T-helper 1 cell treated with Interleukin-12 subunit alpha and Interleukin-12 subunit beta and Interleukin-4 antibody, amounts not matched to agents 30 μg/mL and 1 μg/mL, for 36 hours (primary cell): ENCODE results near the gene ANKMY2.

Experiments used
- H3K27ac Mint-ChIP-seq: one replicate; pipeline ENCODE4 v1.8.0; 2021; ENCODE audit warnings: mild to moderate bottlenecking, mixed read lengths
- H3K27me3 Mint-ChIP-seq: one replicate; pipeline ENCODE4 v1.8.0; 2021; ENCODE audit warnings: low read depth, mixed read lengths
- H3K36me3 Mint-ChIP-seq: one replicate; pipeline ENCODE4 v1.8.0; 2021; ENCODE audit warnings: low read depth, mixed read lengths
- H3K4me1 Mint-ChIP-seq: one replicate; pipeline ENCODE4 v1.8.0; 2021; ENCODE audit warnings: low read depth, mixed read lengths
- H3K4me3 Mint-ChIP-seq: one replicate; pipeline ENCODE4 v1.8.0; 2021; ENCODE audit warnings: mild to moderate bottlenecking, moderate library complexity, mixed read lengths
- H3K9me3 Mint-ChIP-seq: one replicate; pipeline ENCODE4 v1.8.0; 2021; ENCODE audit warnings: mixed read lengths

Gene ANKMY2

DNA sequence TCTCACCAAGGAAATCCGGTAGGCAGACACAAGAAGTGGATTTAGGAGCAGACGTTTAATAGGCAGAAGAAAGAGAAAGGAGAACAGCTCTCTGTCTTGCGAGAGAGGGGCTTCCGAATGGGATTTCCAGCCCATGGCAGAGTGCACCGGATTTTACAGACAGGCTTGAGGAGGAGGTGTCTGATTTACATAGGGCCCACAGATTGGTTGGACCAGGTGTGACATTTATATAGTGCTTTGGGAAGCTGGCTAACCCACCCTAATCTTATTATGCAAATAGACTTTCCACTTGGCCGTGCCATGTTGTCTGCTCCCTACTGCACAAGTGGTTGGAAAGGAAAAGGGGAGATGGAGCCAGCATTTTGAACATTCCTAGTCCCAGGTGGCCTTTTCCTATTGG, 57.8 kb downstream of the ANKMY2 start:
- Mint-ChIP-seq H3K4me1 (no peaks in the 10 kb centered on the region), H3K9me3 (no peaks in the 10 kb centered on the region), H3K27me3 (no peaks in the 10 kb centered on the region), H3K4me3 (no peak overlapping the region), H3K36me3 (no peaks in the 10 kb centered on the region), H3K27ac (no peak overlapping the region)

DNA sequence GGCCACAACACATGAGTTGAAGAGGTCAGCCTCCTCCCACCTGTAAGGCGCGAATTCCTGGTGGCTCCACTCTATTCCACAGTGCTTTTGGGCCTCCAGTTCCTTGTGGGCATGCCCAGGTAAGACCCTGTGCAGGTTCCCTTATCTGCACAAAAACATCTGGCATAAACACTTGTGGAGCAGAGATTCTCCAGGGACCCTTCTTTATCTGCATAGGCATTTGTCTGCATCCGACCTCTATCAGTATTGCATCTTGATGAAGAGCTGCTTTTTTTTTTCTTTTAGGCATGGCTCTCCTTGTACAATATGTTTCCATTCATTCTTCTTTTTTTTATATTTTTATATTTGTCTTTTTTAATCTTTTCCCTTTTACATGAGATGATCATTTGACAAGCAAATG, 58.4 kb downstream of the ANKMY2 start:
- Mint-ChIP-seq H3K27me3 (no peaks in the 10 kb centered on the region), H3K27ac (no peak overlapping the region), H3K9me3 (no peaks in the 10 kb centered on the region)

GRCh38 chr7:16586081-16586874, 59.3 kb downstream of the ANKMY2 start:
- no peaks in the 10 kb centered on the region for H3K9me3 Mint-ChIP-seq
- H3K27ac Mint-ChIP-seq, result no peak overlapping the region
- H3K4me3 Mint-ChIP-seq, result no peak overlapping the region
- no peaks in the 10 kb centered on the region for H3K4me1 Mint-ChIP-seq
- peaks cover 6% of the 10 kb centered on the region for H3K27me3 Mint-ChIP-seq
- H3K36me3 Mint-ChIP-seq, result no peaks in the 10 kb centered on the region

More for the DNA sequence above, 58.4 kb downstream of the ANKMY2 start:
- Mint-ChIP-seq H3K4me3 (no peak overlapping the region), H3K36me3 (no peaks in the 10 kb centered on the region), H3K4me1 (no peaks in the 10 kb centered on the region)

- H3K27ac Mint-ChIP-seq, result no peak overlapping the region
- no peaks in the 10 kb centered on the region for H3K9me3 Mint-ChIP-seq
- H3K4me1 Mint-ChIP-seq, result no peaks in the 10 kb centered on the region
- H3K27me3 Mint-ChIP-seq, result peaks cover 7% of the 10 kb centered on the region
- no peaks in the 10 kb centered on the region for H3K36me3 Mint-ChIP-seq
- H3K4me3 Mint-ChIP-seq, result no peak overlapping the region
These were observed 60.0 kb downstream of the ANKMY2 start for GRCh38 chr7:16585540-16585939.

DNA sequence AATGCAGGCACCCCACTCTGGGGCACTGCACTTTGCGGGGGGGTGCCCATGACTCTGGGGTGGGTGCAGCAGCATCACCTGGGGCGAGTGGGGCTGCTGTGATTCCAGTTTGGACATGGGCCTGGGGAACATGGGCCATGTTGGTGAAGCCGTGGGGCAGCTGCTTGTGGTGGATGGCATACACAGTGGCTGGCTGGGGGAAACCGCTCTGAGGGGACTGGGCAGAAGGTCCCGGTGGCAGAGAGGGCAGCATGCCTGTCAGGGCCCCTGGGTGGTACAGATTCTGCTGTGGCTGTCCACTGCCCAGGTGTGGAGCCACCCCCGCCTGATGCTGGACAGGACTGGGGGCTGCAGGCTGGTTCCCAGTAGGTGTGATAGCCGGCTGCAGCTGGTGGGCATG, 61.7 kb downstream of the ANKMY2 start:
- no peak overlapping the region for H3K4me3 Mint-ChIP-seq
- peaks cover 7% of the 10 kb centered on the region for H3K27me3 Mint-ChIP-seq
- no peak overlapping the region for H3K27ac Mint-ChIP-seq

GRCh38 chr7:16581286-16581685, 64.3 kb downstream of the ANKMY2 start:
- H3K36me3 Mint-ChIP-seq, result no peaks in the 10 kb centered on the region
- H3K4me1 Mint-ChIP-seq, result no peaks in the 10 kb centered on the region
- H3K9me3 Mint-ChIP-seq, result no peaks in the 10 kb centered on the region
- no peak overlapping the region for H3K27ac Mint-ChIP-seq
- no peak overlapping the region for H3K4me3 Mint-ChIP-seq
- peaks cover 7% of the 10 kb centered on the region for H3K27me3 Mint-ChIP-seq

More for the DNA sequence above, 61.7 kb downstream of the ANKMY2 start:
- H3K9me3 Mint-ChIP-seq, result no peaks in the 10 kb centered on the region
- H3K36me3 Mint-ChIP-seq, result no peaks in the 10 kb centered on the region
- no peaks in the 10 kb centered on the region for H3K4me1 Mint-ChIP-seq

DNA sequence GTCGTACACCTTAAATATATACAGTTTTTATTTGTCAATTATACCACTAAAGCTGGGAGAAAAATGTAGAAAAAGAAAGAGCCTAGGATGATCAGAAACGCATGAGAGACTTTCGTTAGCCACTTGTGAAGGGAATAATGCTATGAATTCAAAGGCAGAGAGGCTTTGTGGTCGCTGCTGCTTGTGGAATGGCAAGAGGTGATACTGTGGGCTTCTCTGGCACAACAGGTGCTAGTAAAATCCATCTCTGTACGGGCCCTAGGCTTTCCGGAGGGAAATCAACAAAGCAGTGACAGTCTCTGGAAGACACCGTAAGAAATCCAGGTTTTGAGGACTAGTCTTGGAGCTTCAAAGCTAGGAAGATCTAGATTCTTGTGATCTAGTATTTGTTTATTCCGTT, 66.3 kb downstream of the ANKMY2 start:
- no peaks in the 10 kb centered on the region for H3K36me3 Mint-ChIP-seq
- no peak overlapping the region for H3K4me3 Mint-ChIP-seq
- no peaks in the 10 kb centered on the region for H3K4me1 Mint-ChIP-seq
- H3K9me3 Mint-ChIP-seq, result no peaks in the 10 kb centered on the region
- no peak overlapping the region for H3K27ac Mint-ChIP-seq
- peaks cover 7% of the 10 kb centered on the region for H3K27me3 Mint-ChIP-seq

DNA sequence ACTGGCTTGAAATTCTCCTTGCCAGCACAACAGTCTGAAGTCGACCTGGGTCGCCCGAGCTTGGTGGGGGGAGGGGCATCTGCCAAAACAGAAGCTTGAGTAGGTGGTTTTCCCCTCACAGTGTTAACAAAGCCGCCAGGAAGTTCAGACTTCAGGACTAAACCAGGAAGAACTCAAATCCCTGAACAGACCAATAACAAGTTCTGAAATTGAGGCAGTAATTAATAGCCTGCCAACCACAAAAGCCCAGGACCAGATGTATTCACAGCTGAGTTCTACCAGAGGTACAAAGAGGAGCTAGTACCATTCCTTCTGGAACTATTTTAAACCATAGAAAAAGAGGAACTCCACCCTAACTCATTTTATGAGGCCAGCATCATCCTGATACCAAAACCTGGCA, 73.6 kb downstream of the ANKMY2 start:
- Mint-ChIP-seq H3K36me3 (no peaks in the 10 kb centered on the region), H3K4me3 (no peak overlapping the region), H3K9me3 (no peaks in the 10 kb centered on the region), H3K27me3 (peaks cover 4% of the 10 kb centered on the region), H3K4me1 (no peaks in the 10 kb centered on the region), H3K27ac (no peak overlapping the region)

DNA sequence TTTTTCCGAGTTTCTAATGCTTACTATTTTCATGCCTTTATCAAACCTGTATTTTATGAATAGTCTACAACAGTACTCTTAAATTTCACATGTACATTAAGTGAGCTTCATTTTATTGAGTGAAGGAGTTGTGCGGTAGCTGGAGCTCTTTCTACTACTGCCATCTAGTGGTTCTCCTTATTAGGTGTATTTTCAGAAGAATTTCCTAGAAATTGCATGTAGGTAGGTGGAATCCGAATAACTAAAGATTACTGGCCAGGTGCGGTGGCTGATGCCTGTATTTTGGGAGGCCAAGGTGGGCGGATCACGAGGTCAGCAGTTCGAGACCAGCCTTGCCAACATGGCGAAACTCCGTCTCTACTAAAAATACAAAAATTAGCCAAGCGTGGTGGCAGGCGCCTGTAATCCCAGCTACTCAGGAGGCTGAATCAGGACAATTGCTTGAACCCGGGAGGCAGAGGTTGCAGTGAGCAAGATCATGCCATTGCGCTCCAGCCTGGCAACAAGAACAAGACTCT, 80.6 kb downstream of the ANKMY2 start:
- Mint-ChIP-seq H3K27me3 (peaks cover 7% of the 10 kb centered on the region), H3K4me1 (peaks cover 11% of the 10 kb centered on the region), H3K4me3 (no peak overlapping the region), H3K36me3 (no peaks in the 10 kb centered on the region), H3K27ac (no peak overlapping the region), H3K9me3 (no peaks in the 10 kb centered on the region)

DNA sequence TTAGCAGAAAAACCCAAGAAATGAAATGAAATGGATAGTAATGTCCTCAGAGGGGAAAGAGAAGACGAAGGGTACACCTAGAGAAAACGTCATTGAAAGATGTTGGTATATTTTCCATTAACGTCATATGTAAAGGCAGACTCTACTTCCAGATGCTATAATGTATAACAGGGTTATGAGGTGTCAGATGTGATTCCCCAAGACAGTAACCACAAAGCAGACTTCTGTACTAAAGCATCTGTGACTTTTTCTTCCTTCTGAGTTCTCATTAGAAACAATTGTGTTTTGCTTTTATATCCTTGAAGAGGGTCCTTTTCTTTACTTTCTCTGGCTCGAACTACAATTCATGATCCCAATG, 81.6 kb downstream of the ANKMY2 start:
- Mint-ChIP-seq H3K9me3 (no peaks in the 10 kb centered on the region), H3K4me1 (peaks cover 11% of the 10 kb centered on the region), H3K27ac (no peak overlapping the region), H3K4me3 (no peak overlapping the region), H3K36me3 (no peaks in the 10 kb centered on the region), H3K27me3 (peaks cover 7% of the 10 kb centered on the region)

- Mint-ChIP-seq H3K27me3 (peaks cover 5% of the 10 kb centered on the region), H3K4me3 (no peak overlapping the region), H3K9me3 (no peaks in the 10 kb centered on the region), H3K36me3 (no peaks in the 10 kb centered on the region), H3K4me1 (peaks cover 11% of the 10 kb centered on the region), H3K27ac (no peak overlapping the region)
These were observed 82.1 kb downstream of the ANKMY2 start for GRCh38 chr7:16563281-16564022.

GRCh38 chr7:16562456-16563220, 82.9 kb downstream of the ANKMY2 start:
- Mint-ChIP-seq H3K27ac (no peak overlapping the region), H3K27me3 (peaks cover 3% of the 10 kb centered on the region), H3K36me3 (no peaks in the 10 kb centered on the region), H3K4me3 (no peak overlapping the region), H3K4me1 (peaks cover 11% of the 10 kb centered on the region), H3K9me3 (no peaks in the 10 kb centered on the region)

DNA sequence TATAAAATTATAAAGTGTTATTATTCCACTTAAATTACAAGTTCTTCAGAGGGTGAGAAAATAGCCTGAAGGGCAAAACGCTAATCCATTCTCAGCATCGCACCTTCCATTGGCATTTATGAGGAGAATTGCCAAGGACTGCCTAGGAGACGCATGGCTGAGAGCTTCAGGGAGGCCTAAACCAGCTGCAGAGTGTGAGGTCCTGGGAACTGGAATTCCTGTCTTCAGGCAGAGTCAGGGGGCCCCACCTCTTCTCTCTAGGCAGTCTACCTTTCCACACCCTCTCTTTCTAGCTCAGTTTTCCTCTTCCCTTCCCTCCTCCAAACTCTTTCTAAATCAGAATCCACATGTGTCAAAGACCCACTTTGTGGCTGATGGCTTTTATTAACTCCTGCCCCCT, 83.6 kb downstream of the ANKMY2 start:
- H3K4me1 Mint-ChIP-seq, result peaks cover 11% of the 10 kb centered on the region
- H3K36me3 Mint-ChIP-seq, result no peaks in the 10 kb centered on the region
- H3K4me3 Mint-ChIP-seq, result no peak overlapping the region
- no peak overlapping the region for H3K27ac Mint-ChIP-seq
- no peaks in the 10 kb centered on the region for H3K9me3 Mint-ChIP-seq
- H3K27me3 Mint-ChIP-seq, result peaks cover 3% of the 10 kb centered on the region

DNA sequence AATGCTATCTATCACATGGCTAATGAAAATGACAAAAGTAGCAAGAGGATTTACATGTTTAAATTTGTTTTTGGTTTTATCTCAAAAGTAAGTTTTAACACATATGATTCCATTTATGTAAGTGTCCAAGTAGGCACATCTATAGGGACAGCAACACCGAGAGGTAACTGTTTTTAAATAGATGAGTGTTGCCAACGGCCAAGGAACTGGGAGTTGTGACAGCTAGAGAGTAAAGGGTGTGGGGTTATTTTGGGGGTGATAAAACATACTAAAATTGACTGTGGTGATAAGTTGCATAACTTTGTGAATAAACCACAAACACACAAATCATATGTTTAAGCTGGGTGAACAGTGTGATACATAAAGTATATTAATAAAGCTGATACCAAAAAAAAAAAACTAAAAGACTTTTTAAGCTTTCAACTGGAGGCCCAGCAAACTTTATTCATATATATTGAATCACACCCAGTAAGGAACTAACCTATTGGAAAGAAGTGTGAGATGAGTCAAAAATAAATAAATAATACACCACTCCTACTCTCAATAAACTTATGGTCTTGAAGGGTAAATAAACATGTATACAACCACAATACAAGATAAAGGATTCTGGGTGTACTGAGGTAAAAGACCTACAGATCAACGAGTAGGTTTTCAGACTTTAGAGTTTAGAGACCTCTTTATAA, 85.9 kb downstream of the ANKMY2 start:
- H3K36me3 Mint-ChIP-seq, result no peaks in the 10 kb centered on the region
- H3K9me3 Mint-ChIP-seq, result no peaks in the 10 kb centered on the region
- H3K4me3 Mint-ChIP-seq, result no peak overlapping the region
- H3K27ac Mint-ChIP-seq, result no peak overlapping the region
- peaks cover 9% of the 10 kb centered on the region for H3K4me1 Mint-ChIP-seq
- H3K27me3 Mint-ChIP-seq, result peaks cover under 1% of the 10 kb centered on the region
